Kasumi-1 (cell line): ENCODE data around the gene KANSL1L.
A peak's percentile ranks its signal among the peaks of the same experiment; 100 is the strongest.

Source experiments
- DNase-seq, 2 experiments: peaks; one replicate each; lab custom pipeline; 2025; lab: John Stamatoyannopoulos, UW

The KANSL1L gene

DNA sequence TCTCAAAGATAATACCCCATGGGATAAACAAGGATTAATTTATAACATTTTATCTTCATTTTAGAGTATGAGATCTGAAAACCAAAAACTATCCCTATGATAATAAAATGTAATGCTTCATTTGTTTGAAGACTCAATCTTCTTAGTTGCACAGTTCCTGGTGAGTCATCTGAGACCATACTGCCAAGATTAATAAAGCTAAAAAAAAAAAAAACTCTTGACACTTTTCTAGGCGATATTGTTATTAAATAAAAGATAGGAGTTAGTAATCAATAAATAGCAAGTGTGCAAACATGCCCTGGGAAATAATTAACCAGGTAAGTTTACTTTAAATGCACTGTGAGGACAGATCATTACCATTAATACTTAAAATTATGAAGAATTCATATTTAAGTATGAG is 84.9 kb downstream of the KANSL1L start:
- no peak for DNase-seq

- peak; percentile 4 to 37 for DNase-seq
Measured at GRCh38 chr2:210072922-210073509, 98.2 kb downstream of the KANSL1L start.

DNA sequence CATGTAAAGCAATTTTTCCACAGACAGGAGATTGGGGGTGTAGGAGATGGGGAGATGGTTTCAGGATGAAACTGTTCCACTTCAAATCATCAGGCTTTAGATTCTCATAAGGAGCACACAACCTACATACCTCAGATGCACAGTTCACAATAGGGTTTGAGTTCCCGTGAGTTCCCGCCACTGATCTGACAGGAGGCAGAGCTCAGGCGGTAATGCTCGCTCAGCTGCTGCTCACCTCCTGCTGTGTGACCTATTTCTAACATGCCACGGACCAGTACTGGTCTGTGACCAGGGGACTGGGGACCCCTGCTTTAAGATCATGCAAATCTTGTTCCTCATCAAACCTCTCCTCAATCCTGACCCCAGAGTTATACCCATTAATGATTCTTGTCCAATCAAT is 98.7 kb downstream of the KANSL1L start:
- DNase-seq = no peak

DNA sequence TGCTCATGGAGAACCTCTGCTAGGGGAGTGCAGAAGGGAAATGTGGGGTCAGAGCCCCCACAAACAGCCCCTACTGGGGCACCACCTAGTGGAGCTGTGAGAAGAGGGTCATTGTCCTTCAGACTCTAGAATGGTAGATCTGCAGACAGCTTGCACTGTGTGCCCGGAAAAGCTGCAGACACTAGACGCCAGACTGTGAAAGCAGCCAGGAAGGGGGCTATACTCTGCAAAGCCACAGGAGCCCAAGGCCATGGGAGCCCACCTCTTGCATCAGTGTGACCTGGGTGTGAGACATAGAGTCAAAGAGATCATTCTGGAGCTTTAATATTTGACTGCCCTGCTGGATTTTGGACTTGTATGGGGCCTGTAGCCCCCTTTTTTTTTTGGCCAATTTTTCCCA is 107.9 kb downstream of the KANSL1L start:
- DNase-seq = no peak

DNA sequence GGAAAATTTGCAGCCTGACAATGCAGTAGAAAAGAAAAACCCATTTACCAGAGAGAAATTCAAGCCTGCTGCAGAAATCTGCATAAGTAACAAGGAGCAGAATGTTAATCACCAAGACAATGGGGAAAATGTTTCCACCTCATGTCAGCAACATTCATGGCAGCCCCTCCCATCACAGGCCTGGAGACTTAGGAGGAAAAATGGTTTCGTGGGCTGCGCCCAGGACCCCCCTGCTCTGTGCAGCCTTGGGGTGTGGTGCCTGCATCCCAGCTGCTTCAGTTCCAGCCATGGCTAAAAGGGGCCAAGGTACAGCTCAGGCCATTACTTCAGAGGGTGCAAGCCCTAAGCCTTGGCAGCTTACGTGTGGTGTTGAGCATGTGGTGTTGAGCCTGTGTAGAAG is 115.4 kb downstream of the KANSL1L start:
- no peak for DNase-seq

DNA sequence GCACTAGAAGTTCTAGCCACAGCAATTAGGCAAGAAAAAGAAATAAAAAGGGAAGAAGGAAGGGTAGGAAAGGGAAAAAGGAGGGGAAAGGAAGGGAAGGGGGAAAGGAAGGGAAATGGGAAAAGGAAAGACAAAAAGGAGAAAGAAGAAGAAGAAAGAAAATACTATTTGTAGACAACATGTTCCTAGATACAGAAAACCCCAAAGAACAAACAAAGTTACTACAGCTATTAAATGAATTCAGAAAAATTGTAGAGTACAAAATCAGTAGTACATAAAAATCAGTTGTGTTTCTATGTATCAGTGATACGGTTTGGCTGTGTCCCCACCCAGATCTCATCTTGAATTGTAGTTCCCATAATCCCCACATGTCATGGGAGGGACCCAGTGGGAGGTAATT is 116.5 kb downstream of the KANSL1L start:
- DNase-seq = no peak

- no peak for DNase-seq
Measured at GRCh38 chr2:210050885-210051284, 120.3 kb downstream of the KANSL1L start.

- no peak for DNase-seq
Measured at GRCh38 chr2:210049831-210050230, 121.4 kb downstream of the KANSL1L start.

GRCh38 chr2:210046851-210047500 is 124.2 kb downstream of the KANSL1L start:
- no peak for DNase-seq

GRCh38 chr2:210038078-210038477 is 133.1 kb downstream of the KANSL1L start:
- no peak for DNase-seq

DNA sequence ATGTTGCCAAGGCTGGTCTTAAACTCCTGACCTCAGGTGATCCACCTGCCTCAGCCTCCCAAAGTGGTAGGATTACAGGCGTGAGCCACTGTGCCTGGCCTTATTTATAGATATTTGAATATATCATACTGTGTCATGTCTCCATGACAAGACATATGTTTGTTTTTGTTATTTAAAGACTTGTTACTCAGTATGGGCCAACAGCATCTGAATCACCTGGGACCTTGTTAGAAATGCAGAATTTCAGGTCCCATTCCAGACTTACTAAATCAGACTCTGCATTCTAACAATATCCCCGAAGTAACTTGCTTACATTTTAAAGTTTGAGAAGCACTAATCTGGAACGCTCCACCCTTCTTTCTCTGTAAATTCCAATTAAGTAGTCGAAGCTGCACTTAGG is 135.5 kb downstream of the KANSL1L start:
- no peak for DNase-seq

DNA sequence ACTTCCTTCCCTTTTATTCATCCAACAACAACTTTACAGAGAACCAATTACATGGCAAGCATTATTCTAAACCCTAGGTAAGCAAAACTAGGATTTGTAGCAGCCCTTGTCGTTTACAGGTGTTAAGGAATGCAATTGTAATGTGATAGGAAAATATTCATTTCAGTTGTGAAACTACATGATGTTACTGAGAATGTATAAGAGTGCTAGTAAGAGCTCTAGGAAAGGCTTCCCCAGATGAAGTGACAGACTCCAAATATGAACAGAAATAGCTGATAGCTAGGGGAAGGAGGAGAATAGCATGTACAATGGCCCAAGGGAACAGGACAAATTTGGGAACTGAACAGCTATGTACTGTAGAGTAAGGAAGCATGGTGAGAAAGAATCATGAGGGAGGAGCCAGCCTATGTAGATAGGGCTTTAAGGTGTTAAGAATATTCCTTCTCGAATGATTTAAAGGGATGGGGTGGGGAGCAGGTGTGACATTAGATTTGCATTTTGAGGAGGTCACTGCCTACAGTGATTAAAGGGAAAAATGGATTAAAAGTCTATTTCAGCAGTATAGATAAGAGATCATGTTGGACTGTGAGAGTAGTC is 137.0 kb downstream of the KANSL1L start:
- DNase-seq = no peak

GRCh38 chr2:210028178-210028577 is 143.0 kb downstream of the KANSL1L start:
- no peak for DNase-seq

GRCh38 chr2:210027608-210028007 is 143.6 kb downstream of the KANSL1L start:
- no peak for DNase-seq

GRCh38 chr2:210022824-210023223 is 148.4 kb downstream of the KANSL1L start:
- no peak for DNase-seq

- no peak for DNase-seq
Measured at GRCh38 chr2:210020138-210020537, 151.1 kb downstream of the KANSL1L start.

DNA sequence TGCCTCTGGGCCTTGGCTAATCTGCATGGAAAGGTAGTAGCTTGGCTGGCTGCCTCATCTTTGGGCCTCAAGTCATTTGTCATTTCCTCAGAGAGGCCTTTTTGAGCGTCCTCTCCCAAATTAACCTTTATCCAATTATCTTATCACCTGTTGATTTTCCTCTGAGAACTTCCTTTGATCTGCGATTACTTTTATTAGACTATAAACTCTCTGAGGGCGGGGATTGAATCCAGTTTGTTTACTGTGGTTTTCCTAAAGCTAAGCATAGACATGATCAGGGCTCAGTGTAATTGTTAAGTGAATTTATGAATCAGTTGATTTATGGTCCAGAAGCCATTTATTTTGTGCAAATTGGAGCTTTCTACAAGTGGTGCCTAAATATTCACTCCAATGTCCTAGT is 161.3 kb downstream of the KANSL1L start:
- no peak for DNase-seq

DNA sequence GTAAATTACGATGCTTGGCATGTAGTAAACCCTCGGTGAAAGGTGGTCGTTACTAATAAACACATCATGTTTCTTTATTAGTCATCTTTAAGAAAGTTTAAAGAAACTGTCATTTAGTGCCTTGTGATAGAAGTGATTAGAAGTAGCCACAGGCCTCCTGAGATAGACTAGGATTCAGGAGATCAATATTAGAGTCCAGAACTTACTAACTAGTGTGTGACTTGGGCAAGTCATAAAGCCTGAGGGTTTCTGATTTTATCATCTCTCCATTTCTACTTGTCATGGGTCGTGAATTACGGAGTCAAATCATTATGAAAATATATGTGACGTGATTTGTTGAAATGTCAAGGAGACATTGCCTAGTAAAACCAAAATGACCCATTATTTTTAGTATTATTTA is 162.1 kb downstream of the KANSL1L start:
- no peak for DNase-seq

DNA sequence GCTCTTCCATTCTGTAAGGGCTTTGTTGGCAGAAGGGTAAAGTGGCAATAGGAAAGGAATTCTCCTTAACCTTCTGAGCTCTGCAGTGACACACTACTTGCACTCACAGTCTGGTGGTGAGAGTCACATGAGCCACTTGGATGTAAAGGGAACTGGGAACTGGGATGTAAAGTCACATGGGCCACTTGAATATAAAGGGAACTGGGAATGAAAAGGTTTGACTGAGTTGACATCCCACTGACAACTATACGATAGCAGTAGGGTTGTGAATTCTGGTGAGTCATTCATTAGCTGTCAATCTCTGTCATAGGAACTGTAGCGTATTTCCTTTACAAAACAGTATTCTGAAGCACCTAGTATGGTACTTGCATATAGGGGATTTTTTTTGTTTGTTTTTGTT is 163.3 kb downstream of the KANSL1L start:
- DNase-seq = no peak

DNA sequence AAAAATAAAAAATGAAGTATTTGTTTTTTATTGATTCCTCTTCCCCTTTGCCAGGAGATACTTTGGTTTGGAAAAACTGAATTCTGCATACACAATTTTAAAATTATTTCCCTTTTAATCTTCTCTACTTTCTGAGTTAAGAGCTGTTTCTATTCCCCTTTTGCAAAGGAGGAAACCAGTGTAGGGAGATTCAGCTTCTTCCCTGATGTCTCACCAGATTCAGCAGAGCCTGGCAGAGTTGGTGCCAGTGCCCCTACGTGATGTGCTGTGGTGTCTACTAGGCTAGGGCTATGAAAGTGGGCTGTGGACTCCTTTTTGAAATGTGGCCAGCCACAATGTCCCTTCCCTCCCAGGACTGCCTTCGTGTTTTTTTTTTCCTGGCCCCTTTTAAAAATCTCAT is 166.3 kb downstream of the KANSL1L start:
- no peak for DNase-seq

DNA sequence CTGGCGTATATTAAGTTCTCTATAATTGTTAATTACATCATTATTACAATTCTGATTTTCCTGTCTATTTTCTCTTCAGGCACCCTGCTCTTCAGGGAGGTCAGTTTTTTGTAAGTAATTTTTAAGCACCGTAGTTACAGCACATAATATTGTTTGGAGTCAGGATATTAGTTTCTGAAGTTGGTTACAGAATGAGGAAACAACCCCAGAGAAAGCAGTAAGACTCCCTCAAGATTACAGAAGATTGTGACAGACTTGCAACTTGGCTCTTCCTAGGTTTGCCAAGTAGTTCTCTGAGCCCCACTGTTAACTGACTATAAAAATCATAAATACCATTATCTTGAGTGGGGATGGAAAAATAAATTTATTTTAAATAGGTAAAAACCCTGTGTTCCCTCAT is 167.8 kb downstream of the KANSL1L start:
- peak; percentile 8 to 16 for DNase-seq

- DNase-seq = peak; percentile 65 to 76
Measured at GRCh38 chr2:210002158-210003157, 168.8 kb downstream of the KANSL1L start, which contains the start of gene RPE. Gene RPE (plus strand): TSS chr2:210002638. CDS start chr2:210002662, 24 bp downstream.
